MM.1S (cell line): ENCODE measurements around the gene COX10.

Source experiments
- EZH2 ChIP-seq: fragments of 300-600 bp; sonication (generic); optimal IDR thresholded peaks from 2 replicates; pipeline ENCODE3; 2017; ENCODE audit warnings: low read depth, mild to moderate bottlenecking, antibody characterized with exemption, low read length, mixed read lengths
- TF ChIP-seq, protein P1 (sequence below): fragments of 300-600 bp; sonication (generic); IDR thresholded peaks from 2 replicates; pipeline ENCODE4 v1.5.1; 2016; ENCODE audit warnings: antibody characterized with exemption, low read length, mixed read lengths

- TF ChIP-seq, protein P1, sequence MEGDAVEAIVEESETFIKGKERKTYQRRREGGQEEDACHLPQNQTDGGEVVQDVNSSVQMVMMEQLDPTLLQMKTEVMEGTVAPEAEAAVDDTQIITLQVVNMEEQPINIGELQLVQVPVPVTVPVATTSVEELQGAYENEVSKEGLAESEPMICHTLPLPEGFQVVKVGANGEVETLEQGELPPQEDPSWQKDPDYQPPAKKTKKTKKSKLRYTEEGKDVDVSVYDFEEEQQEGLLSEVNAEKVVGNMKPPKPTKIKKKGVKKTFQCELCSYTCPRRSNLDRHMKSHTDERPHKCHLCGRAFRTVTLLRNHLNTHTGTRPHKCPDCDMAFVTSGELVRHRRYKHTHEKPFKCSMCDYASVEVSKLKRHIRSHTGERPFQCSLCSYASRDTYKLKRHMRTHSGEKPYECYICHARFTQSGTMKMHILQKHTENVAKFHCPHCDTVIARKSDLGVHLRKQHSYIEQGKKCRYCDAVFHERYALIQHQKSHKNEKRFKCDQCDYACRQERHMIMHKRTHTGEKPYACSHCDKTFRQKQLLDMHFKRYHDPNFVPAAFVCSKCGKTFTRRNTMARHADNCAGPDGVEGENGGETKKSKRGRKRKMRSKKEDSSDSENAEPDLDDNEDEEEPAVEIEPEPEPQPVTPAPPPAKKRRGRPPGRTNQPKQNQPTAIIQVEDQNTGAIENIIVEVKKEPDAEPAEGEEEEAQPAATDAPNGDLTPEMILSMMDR = no peak
- no peak for TF ChIP-seq EZH2
Observed at GRCh38 chr17:14143688-14144087, 74.4 kb downstream of the COX10 start.
